SJSA1 (cell line): ENCODE data around the gene ITGB6. TPM values are rescaled to one million over a fixed set of nuclear protein-coding genes. Genes with fewer than 3 reads are reported as not detected.
A peak's percentile ranks its signal among the peaks of the same experiment; 100 is the strongest.

Experiments used
- DNase-seq, 2 experiments: peaks; one replicate each; pipeline ENCODE4 v3.0.0-alpha.2; 2015 to 2020; ENCODE audit warnings: low spot score in 2 of 2, low read depth in 1 of 2
- H3K27ac ChIP-seq: fragments of 250-450 bp; sonication (Bioruptor Pico); 2 replicates; pipeline ENCODE4 v1.5.1; 2020; ENCODE audit warnings: mild to moderate bottlenecking, moderate library complexity
- H3K27me3 ChIP-seq: fragments of 250-450 bp; sonication (Bioruptor Pico); replicated peaks from 2 replicates; pipeline ENCODE4 v1.5.1; 2020; ENCODE audit warnings: mild to moderate bottlenecking, moderate library complexity
- H3K36me3 ChIP-seq: fragments of 250-450 bp; sonication (Bioruptor Pico); 2 replicates; pipeline ENCODE4 v1.5.1; 2020; ENCODE audit warnings: mild to moderate bottlenecking
- H3K4me1 ChIP-seq: fragments of 250-450 bp; sonication (Bioruptor Pico); replicated peaks from 2 replicates; pipeline ENCODE4 v1.6.1; 2021; ENCODE audit warnings: mild to moderate bottlenecking
- H3K4me3 ChIP-seq: fragments of 250-450 bp; sonication (Bioruptor Pico); 2 replicates; pipeline ENCODE4 v1.5.1; 2020; ENCODE audit warnings: mild to moderate bottlenecking
- H3K9me3 ChIP-seq: fragments of 250-450 bp; sonication (Bioruptor Pico); replicated peaks from 2 replicates; pipeline ENCODE4 v1.5.1; 2020; ENCODE audit warnings: mild to moderate bottlenecking
- total RNA-seq: library from RNA; depleted of rRNA; stranded (reverse); fragments of >200 nt; shearing (Covaris generic); gene quantifications from 2 replicates; pipeline ENCODE4 v1.2.3, GENCODE V29; 2014

Gene ITGB6
- total RNA-seq, 1 experiment from 2014 or later, result not detected

- Histone ChIP-seq H3K27me3 (no peaks in the 10 kb centered on the region), H3K4me1 (peaks cover 13% of the 10 kb centered on the region), H3K36me3 (no peaks in the 10 kb centered on the region), H3K4me3 (no peak overlapping the region), H3K27ac (no peak overlapping the region), H3K9me3 (peaks cover 3% of the 10 kb centered on the region; the same call in 1 of the 2 replicates)
- no peak for DNase-seq
Observed at GRCh38 chr2:160064916-160065315, 135.2 kb downstream of the ITGB6 start.

GRCh38 chr2:160063879-160064612 is 136.0 kb downstream of the ITGB6 start:
- Histone ChIP-seq H3K27me3 (no peaks in the 10 kb centered on the region), H3K4me3 (no peak overlapping the region), H3K9me3 (peaks cover 3% of the 10 kb centered on the region; the same call in 1 of the 2 replicates), H3K27ac (no peak overlapping the region), H3K36me3 (no peaks in the 10 kb centered on the region), H3K4me1 (peaks cover 13% of the 10 kb centered on the region)
- DNase-seq, result no peak

GRCh38 chr2:160063271-160063670 is 136.8 kb downstream of the ITGB6 start:
- no peaks in the 10 kb centered on the region for H3K36me3 ChIP-seq
- DNase-seq, result no peak
- H3K9me3 ChIP-seq, result no peaks in the 10 kb centered on the region
- peak overlapping the region; percentile 52; the same call in 1 of the 2 replicates for H3K4me3 ChIP-seq
- no peak overlapping the region for H3K27ac ChIP-seq
- no peaks in the 10 kb centered on the region for H3K27me3 ChIP-seq
- H3K4me1 ChIP-seq, result peaks cover 13% of the 10 kb centered on the region

- Histone ChIP-seq H3K4me3 (peak within 1 kb of the TSS; percentile 52), H3K9me3 (no peaks in the 10 kb centered on the region), H3K4me1 (peaks cover 13% of the 10 kb centered on the region), H3K36me3 (no peaks in the 10 kb centered on the region), H3K27ac (no peak within 1 kb of the TSS), H3K27me3 (no peaks in the 10 kb centered on the region)
- peak; percentile 45 to 66 for DNase-seq
Observed at GRCh38 chr2:160062292-160063005, 137.6 kb downstream of the ITGB6 start, which contains the start of gene PLA2R1. TSS of gene PLA2R1 (minus strand) at chr2:160062615. CDS start at chr2:160062403, 212 bp downstream.

- no peak for DNase-seq
- no peaks in the 10 kb centered on the region for H3K27me3 ChIP-seq
- H3K36me3 ChIP-seq, result no peaks in the 10 kb centered on the region
- peaks cover 13% of the 10 kb centered on the region for H3K4me1 ChIP-seq
- no peak overlapping the region for H3K27ac ChIP-seq
- H3K9me3 ChIP-seq, result no peaks in the 10 kb centered on the region
- peak overlapping the region; percentile 52 for H3K4me3 ChIP-seq
Observed at GRCh38 chr2:160061944-160062291, 138.2 kb downstream of the ITGB6 start.

GRCh38 chr2:160061533-160061932 is 138.5 kb downstream of the ITGB6 start:
- Histone ChIP-seq H3K9me3 (no peaks in the 10 kb centered on the region), H3K27me3 (no peaks in the 10 kb centered on the region), H3K27ac (no peak overlapping the region), H3K36me3 (no peaks in the 10 kb centered on the region), H3K4me1 (peaks cover 13% of the 10 kb centered on the region), H3K4me3 (no peak overlapping the region; the same call in 1 of the 2 replicates)
- DNase-seq, result no peak

GRCh38 chr2:160060297-160060696 is 139.8 kb downstream of the ITGB6 start:
- Histone ChIP-seq H3K9me3 (no peaks in the 10 kb centered on the region), H3K27me3 (no peaks in the 10 kb centered on the region), H3K4me3 (no peak overlapping the region), H3K4me1 (peaks cover 13% of the 10 kb centered on the region), H3K27ac (no peak overlapping the region), H3K36me3 (no peaks in the 10 kb centered on the region)
- DNase-seq, result no peak

GRCh38 chr2:160057356-160057755 is 142.7 kb downstream of the ITGB6 start:
- no peaks in the 10 kb centered on the region for H3K9me3 ChIP-seq
- no peak overlapping the region for H3K27ac ChIP-seq
- H3K4me1 ChIP-seq, result peaks cover 4% of the 10 kb centered on the region
- no peaks in the 10 kb centered on the region for H3K36me3 ChIP-seq
- no peak overlapping the region for H3K4me3 ChIP-seq
- no peaks in the 10 kb centered on the region for H3K27me3 ChIP-seq
- no peak for DNase-seq

GRCh38 chr2:160055726-160056108 is 144.4 kb downstream of the ITGB6 start:
- H3K36me3 ChIP-seq, result no peaks in the 10 kb centered on the region
- no peaks in the 10 kb centered on the region for H3K9me3 ChIP-seq
- 0 out of 2 replicates have a peak, but pooled peaks cover 3% of the 10 kb centered on the region for H3K27me3 ChIP-seq
- H3K27ac ChIP-seq, result no peak overlapping the region
- no peak overlapping the region for H3K4me3 ChIP-seq
- H3K4me1 ChIP-seq, result no peaks in the 10 kb centered on the region
- no peak for DNase-seq

GRCh38 chr2:160054984-160055725 is 144.9 kb downstream of the ITGB6 start:
- no peaks in the 10 kb centered on the region for H3K4me1 ChIP-seq
- no peak overlapping the region for H3K4me3 ChIP-seq
- H3K36me3 ChIP-seq, result no peaks in the 10 kb centered on the region
- no peak overlapping the region for H3K27ac ChIP-seq
- H3K27me3 ChIP-seq, result 0 out of 2 replicates have a peak, but pooled peaks cover 3% of the 10 kb centered on the region
- H3K9me3 ChIP-seq, result no peaks in the 10 kb centered on the region
- DNase-seq, result no peak

- Histone ChIP-seq H3K27me3 (0 out of 2 replicates have a peak, but pooled peaks cover 3% of the 10 kb centered on the region), H3K4me3 (no peak overlapping the region), H3K9me3 (no peaks in the 10 kb centered on the region), H3K4me1 (no peaks in the 10 kb centered on the region), H3K27ac (no peak overlapping the region), H3K36me3 (no peaks in the 10 kb centered on the region)
- no peak for DNase-seq
Observed at GRCh38 chr2:160053946-160054345, 146.1 kb downstream of the ITGB6 start.

- H3K27ac ChIP-seq, result no peak overlapping the region
- H3K4me3 ChIP-seq, result no peak overlapping the region
- no peaks in the 10 kb centered on the region for H3K4me1 ChIP-seq
- H3K27me3 ChIP-seq, result 0 out of 2 replicates have a peak, but pooled peaks cover 3% of the 10 kb centered on the region
- no peak for DNase-seq
- no peaks in the 10 kb centered on the region for H3K36me3 ChIP-seq
- no peaks in the 10 kb centered on the region for H3K9me3 ChIP-seq
Observed at GRCh38 chr2:160052531-160052930, 147.5 kb downstream of the ITGB6 start.

GRCh38 chr2:160051371-160051800 is 148.7 kb downstream of the ITGB6 start:
- Histone ChIP-seq H3K4me1 (no peaks in the 10 kb centered on the region), H3K9me3 (no peaks in the 10 kb centered on the region), H3K27me3 (0 out of 2 replicates have a peak, but pooled peaks cover 3% of the 10 kb centered on the region), H3K27ac (no peak overlapping the region), H3K36me3 (no peaks in the 10 kb centered on the region), H3K4me3 (no peak overlapping the region)
- DNase-seq, result no peak
